GM12874 (cell line): ENCODE data around the gene MAN2A1.

Source experiments
- CTCF ChIP-seq: IDR thresholded peaks from 2 replicates; pipeline ENCODE4 v1.5.1; 2011; ENCODE audit warnings: low read depth, mild to moderate bottlenecking, control low read depth, low read length, moderate library complexity; ENCODE audit not compliant: insufficient read depth

The MAN2A1 gene

DNA sequence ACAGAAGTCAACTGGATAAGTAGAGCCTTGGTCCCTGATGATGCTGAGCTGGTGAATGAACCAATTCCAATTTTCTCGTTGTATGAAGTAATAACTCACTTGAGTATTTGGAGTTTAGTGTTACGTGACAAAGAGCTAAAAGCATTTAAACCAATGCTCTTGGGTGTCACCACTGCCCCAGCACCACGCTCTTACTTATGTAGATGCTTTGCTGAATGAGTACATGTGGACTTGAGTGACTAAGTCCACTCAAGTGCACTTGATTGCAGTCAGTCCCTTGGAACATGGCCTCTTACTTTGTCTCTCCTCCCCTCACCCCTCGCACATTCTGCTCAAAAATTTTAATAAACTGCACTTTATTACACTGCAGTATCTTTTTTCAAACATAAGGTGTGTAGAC, 184.0 kb downstream of the MAN2A1 start:
- TF ChIP-seq CTCF: no peak

DNA sequence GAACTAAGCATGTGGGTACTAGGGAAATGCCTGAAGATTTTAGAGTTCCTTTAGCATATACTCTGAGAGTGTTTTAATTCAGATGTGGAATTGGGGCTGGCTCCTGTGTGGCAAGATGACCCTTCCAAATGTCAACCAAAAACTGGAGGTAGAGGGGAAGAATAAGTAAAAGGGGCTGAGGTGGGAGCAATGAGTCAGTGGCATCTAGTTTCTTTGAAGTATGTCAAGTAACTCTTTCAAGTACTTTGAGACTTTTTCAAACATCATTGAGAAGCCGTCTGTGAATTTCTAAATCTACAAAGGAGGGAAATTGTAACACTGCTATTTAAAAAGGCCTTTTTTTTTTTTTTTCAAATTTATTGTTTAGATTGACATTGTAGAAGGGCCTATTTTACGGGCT, 184.4 kb downstream of the MAN2A1 start:
- TF ChIP-seq CTCF: no peak

- TF ChIP-seq CTCF: no peak
Observed at GRCh38 chr5:109876030-109876725, 186.5 kb downstream of the MAN2A1 start.

- no peak for TF ChIP-seq CTCF
Observed at GRCh38 chr5:109876941-109877669, 187.4 kb downstream of the MAN2A1 start.

GRCh38 chr5:109877670-109878045, 187.9 kb downstream of the MAN2A1 start:
- no peak for TF ChIP-seq CTCF

DNA sequence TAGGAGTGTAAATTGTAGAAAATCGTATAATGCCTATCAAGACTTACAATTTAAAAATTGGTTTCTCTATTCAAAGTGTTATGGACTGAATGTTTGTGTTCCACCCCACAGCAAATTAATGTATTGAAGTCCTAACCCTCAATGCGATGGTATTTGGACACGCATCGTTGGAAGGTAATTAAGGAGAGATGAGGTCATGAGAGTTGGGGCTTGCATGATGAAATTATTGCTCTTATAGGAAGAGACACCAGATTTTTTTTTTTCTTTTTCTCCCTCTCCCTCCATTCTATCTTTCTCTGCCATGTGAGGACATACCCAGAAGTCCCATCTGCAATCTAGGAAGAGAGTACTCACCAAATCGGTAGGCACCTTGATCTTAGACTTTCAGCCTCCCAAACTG, 189.2 kb downstream of the MAN2A1 start:
- TF ChIP-seq CTCF: no peak

DNA sequence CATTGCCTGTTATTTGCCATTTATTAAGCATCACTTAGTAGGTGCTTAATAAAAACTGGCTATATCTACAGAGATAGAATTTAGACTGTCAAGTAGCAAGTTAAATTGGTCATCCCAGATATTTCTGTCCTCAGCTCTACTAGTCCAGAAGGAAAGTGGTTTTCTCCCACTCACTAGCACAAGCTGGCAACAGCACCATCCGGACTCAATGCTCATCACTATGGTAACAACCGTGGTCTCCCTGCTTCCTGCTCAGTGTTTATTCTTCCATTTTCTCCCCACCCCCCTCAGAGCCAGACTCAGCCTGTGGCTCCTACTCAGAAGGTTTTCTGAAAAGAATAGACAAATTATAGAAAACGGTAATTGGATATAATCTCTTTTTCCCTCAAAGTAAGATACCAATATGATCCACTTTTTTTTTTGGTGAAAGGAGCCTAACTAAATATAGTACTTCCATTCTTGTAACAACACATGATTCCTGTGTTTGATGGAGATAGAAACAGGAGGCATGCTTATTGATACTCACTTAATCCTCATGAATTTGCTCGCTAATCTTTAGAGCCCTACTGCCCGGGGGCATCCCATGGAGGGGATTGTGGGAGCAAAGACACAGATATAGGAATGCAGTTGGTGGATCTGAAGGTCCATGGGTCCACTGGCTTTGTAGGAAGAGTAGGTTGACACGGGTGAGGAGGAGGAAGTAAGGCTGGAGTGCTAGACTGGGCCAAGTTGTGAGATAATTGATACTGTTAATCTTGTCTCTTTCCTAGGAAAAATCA, 191.4 kb downstream of the MAN2A1 start:
- TF ChIP-seq CTCF: no peak
